ENCODE results near the gene HTR3E.
A peak's percentile ranks its signal among the peaks of the same experiment; 100 is the strongest.
"Not testable (repeated sequence)": the region's sequence is repeated elsewhere in the genome, so short reads cannot be mapped to it uniquely, and the experiment has no call there.

The HTR3E gene

DNA sequence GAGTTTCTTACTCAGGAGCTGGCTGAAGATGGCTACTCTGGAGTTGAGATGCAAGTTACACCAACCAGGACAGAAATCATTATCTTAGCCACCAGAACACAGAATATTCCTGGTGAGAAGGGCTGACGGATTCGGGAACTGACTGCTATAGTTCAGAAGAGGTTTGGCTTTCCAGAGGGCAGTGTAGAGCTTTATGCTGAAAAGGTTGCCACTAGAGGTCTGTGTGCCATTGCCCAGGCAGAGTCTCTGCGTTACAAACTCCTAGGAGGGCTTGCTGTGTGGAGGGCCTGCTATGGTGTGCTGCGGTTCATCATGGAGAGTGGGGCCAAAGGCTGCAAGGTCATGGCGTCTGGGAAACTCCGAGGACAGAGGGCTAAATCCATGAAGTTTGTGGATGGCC lies 52.9 kb downstream of the HTR3E start:
- not testable (repeated sequence) for DNase-seq (ENCODE audit: insufficient read length, low spot score); FAIRE-seq

DNA sequence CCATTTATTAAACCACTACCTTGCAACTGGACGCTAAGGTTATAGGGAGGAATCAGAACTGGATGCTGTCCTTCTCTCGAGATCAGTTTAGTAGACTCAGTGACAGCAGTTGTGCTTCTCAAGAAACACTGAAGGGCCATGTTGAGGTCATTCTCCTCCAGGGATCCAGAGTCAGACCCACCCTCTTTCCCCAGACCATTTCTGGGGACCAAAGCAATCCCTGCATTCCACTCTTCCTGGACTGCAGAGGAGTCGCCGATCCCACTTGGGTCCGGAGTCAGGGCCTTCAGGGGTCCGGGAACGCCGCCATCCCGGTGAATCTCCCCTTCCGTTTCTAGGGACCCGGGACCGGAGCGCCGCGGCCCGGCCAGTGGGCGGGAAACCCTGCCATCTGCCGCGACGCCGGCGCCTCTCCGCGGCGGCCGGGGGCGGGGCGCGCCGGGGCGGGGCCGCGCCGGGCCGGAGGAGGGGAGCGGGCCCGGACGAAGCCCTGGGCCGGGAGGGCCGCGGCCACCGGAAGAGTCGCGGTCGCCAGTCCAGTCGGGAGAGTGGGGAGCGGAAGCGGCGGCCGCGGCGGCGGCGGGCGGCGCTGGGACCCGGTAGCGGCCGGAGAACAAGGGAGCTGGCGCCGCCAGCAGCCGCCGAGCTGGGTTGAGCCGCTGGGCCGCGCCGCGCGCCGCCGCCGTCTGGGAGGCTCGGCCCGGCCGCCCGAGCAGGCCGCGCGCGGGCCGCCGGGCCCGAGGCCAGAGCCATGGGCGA lies 58.2 kb downstream of the HTR3E start, which contains the start of gene DVL3:
DVL3 (plus strand) TSS at position 493 of the 759 bp plus-strand sequence; CDS start at position 752, 259 bp downstream.
- peak; percentile 71 for DNase-seq (ENCODE audit: insufficient read length, low spot score)
- FAIRE-seq, result no peak

DNA sequence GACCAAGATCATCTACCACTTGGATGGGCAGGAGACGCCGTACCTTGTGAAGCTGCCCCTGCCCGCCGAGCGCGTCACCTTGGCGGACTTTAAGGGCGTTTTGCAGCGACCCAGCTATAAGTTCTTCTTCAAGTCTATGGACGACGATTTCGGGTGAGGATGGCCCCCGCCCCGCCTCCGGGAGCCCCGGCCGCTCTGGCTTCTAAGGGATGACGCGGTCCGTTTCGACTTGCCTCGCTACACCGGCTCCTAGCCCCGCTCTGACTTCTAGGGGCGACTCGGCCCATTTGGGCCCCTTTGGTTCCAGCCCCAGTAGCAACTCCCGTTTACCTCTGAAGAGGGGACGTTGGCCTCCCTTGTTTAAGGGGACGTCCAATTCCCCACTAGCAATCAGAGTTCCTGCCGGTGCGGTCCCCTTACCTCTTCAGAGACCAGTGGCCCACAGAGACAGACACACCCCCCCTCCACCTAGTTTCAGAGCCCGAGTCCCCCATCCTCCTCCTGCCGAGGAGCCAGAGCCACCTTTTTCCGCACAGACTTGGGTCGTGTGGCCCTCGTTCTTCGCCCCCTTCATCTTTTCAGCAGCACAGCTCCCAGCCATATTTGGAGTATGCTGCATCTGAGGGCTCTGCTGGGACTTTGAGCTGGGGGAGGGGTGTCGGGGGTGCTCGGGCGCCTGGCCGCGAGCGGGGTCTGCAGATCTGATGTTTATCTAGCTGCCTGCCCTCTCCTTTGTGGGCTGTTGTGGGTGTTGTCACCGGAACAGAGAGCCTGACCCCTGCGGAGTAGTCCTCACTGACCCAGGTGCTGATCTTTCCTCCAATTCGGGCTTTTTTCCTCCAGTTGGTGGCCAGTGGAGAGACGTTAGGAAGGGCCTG lies 59.0 kb downstream of the HTR3E start:
- no peak for FAIRE-seq

DNA sequence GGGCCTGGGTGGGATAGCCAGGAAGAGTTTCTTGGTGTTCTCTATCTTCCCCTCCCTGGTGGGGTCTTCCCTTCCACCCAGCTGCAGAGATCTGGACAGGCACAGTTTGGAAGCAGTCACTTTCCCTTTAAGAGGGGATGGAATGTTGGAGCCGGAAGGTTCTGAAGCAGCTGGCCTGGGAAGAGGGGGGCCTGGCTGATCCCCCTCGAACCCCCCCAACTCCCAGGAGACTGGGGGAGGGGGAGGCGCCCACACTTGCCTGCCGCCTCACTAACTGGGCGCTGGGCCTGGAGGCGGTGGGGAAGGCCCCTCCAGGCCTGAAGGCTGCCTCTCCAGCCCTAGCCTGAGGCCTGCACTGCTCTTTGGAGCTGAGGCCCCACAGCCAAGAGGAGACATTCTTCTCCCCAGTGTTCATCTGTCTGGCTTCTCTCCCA lies 59.7 kb downstream of the HTR3E start:
- DNase-seq (ENCODE audit: insufficient read length, low spot score) (peak; percentile 74), FAIRE-seq (no peak)

More for the DNA sequence above, 59.0 kb downstream of the HTR3E start:
- DNase-seq (ENCODE audit: insufficient read length, low spot score), result no peak
